Peyer's patch (tissue), 4 donors: ENCODE data around the gene PNPLA8.

ENCODE experiments used
- CTCF ChIP-seq, 6 experiments: fragments of 450-650 bp in 4 of 6; fragments of 200-600 bp in 2 of 6; sonication (generic) in 1 of 6; IDR thresholded peaks; one replicate each; pipeline ENCODE4 v1.5.1; 2017 to 2019; ENCODE audit warnings: antibody characterized with exemption in 6 of 6, mild to moderate bottlenecking in 3 of 6, moderate library complexity in 1 of 6
- POLR2A ChIP-seq, 2 donors: fragments of 450-650 bp; IDR thresholded peaks; one replicate each; pipeline ENCODE4 v1.5.1; 2017; ENCODE audit warnings: antibody characterized with exemption in 2 of 2, mild to moderate bottlenecking in 2 of 2, moderate library complexity in 2 of 2

DNA sequence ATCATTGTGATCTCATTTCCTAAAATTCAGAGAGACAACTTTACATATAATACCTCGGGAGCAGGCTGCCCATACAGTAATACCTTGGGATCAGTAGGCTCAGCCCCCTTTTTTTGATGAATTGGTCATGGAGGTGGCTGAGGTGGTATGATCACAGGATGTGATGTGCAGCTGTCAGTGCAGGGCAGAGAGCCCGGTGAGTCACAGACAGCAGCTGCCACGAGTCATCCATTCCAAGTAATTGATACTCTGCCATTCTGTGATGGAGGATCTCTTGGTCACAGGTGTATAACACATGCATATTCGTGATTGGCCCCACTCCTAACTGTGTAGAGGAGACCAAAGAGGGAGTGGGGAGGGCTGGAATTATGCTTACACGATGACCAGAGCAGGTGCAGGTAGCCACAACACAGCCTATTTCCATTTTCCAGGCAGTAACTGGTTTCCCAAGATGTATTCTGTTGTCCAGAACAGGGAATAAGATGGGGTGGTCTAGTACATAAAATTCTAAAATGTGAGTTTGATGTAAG lies 83.8 kb downstream of the PNPLA8 start:
- TF ChIP-seq POLR2A (IDR thresholded peaks at IDR 0.05) (no peak), CTCF (IDR thresholded peaks at IDR 0.05) (no peak)
